WTC11 (cell line): Measurements from ENCODE around the gene LENEP. TPM values are rescaled to one million over a fixed set of nuclear protein-coding genes. Genes with fewer than 3 reads are reported as not detected.

Experiments used
- ATAC-seq: fragments of 200-7000 bp; cut with Tn5 transposase; 2 replicates; pipeline ENCODE4 v1.10.0; 2021; ENCODE audit warnings: mild to moderate bottlenecking, moderate library complexity
- CTCF ChIA-PET: fragments of 300-600 bp; sonication (Branson Sonifier 250); formaldehyde crosslinking; loops from one replicate; lab custom pipeline; 2021; ENCODE audit warnings: antibody characterized with exemption; lab: Charles Lee
- POLR2A ChIA-PET: fragments of 350-600 bp; sonication (Branson Sonifier 250); formaldehyde crosslinking; loops from one replicate; lab custom pipeline; 2021; ENCODE audit warnings: antibody characterized with exemption; lab: Charles Lee
- DNase-seq: peaks from one replicate; pipeline ENCODE4 v3.0.0; 2021; ENCODE audit warnings: low spot score
- H3K27ac Mint-ChIP-seq: 2 replicates; pipeline ENCODE4 v1.8.0; 2021; ENCODE audit warnings: mixed read lengths
- H3K27me3 Mint-ChIP-seq: 2 replicates; pipeline ENCODE4 v1.8.0; 2021; ENCODE audit warnings: low read depth, mild to moderate bottlenecking, moderate library complexity, mixed read lengths
- H3K36me3 Mint-ChIP-seq: 2 replicates; pipeline ENCODE4 v1.8.0; 2021; ENCODE audit warnings: mixed read lengths
- H3K4me1 Mint-ChIP-seq: 2 replicates; pipeline ENCODE4 v1.8.0; 2022; ENCODE audit warnings: mixed read lengths
- H3K4me3 Mint-ChIP-seq: 2 replicates; pipeline ENCODE4 v1.8.0; 2021; ENCODE audit warnings: mild to moderate bottlenecking, moderate library complexity, mixed read lengths
- H3K9me3 Mint-ChIP-seq: 2 replicates; pipeline ENCODE4 v1.8.0; 2021; ENCODE audit warnings: mixed read lengths
- CREB1 ChIP-seq: sonication (generic); formaldehyde crosslinking; IDR thresholded peaks from 2 replicates; pipeline ENCODE4 v1.8.0; 2023; ENCODE audit warnings: mild to moderate bottlenecking, missing genetic modification reagents
- EMX1 ChIP-seq: fragments of 250-450 bp; sonication (Bioruptor Pico); IDR thresholded peaks from 2 replicates; pipeline ENCODE4 v1.8.0; 2021; ENCODE audit warnings: mild to moderate bottlenecking
- FOXK1 ChIP-seq: sonication (generic); formaldehyde crosslinking; IDR thresholded peaks from 2 replicates; pipeline ENCODE4 v1.8.0; 2022; ENCODE audit warnings: mild to moderate bottlenecking, moderate library complexity, missing genetic modification reagents
- FOXP1 ChIP-seq: sonication (generic); formaldehyde crosslinking; IDR thresholded peaks from 2 replicates; pipeline ENCODE4 v1.8.0; 2022; ENCODE audit warnings: missing genetic modification reagents, mild to moderate bottlenecking, moderate library complexity, borderline replicate concordance
- GABPB1 ChIP-seq: sonication (generic); formaldehyde crosslinking; IDR thresholded peaks from 2 replicates; pipeline ENCODE4 v1.8.1; 2023; ENCODE audit warnings: mild to moderate bottlenecking, missing genetic modification reagents
- TCF7 ChIP-seq: sonication (generic); formaldehyde crosslinking; IDR thresholded peaks from 2 replicates; pipeline ENCODE4 v1.8.0; 2022; ENCODE audit warnings: mild to moderate bottlenecking, low read depth, missing genetic modification reagents, moderate library complexity
- ZNF219 ChIP-seq: sonication (generic); formaldehyde crosslinking; IDR thresholded peaks from 2 replicates; pipeline ENCODE4 v1.8.0; 2023; ENCODE audit warnings: missing genetic modification reagents, mild to moderate bottlenecking, borderline replicate concordance
- ZNF423 ChIP-seq: fragments of 250-450 bp; sonication (Bioruptor Pico); IDR thresholded peaks from 2 replicates; pipeline ENCODE4 v2.1.2; 2022; ENCODE audit warnings: mild to moderate bottlenecking, moderate library complexity
- total RNA-seq: library from RNA; stranded (reverse); gene quantifications from 3 replicates; pipeline ENCODE4 v1.2.3, GENCODE V29; 2021
- TF ChIP-seq, protein P1 (sequence below): sonication (generic); formaldehyde crosslinking; IDR thresholded peaks from 2 replicates; pipeline ENCODE4 v1.8.0; 2022; ENCODE audit warnings: missing genetic modification reagents
- TF ChIP-seq, protein P2 (sequence below): fragments of 250-450 bp; sonication (Bioruptor Pico); IDR thresholded peaks from 2 replicates; pipeline ENCODE4 v1.9.0; 2021; ENCODE audit warnings: mild to moderate bottlenecking
- TF ChIP-seq, protein P3 (sequence below): sonication (generic); formaldehyde crosslinking; IDR thresholded peaks from 2 replicates; pipeline ENCODE4 v1.8.0; 2022; ENCODE audit warnings: mild to moderate bottlenecking, missing genetic modification reagents
- TF ChIP-seq, protein P4 (sequence below): sonication (generic); formaldehyde crosslinking; conservative IDR thresholded peaks from 2 replicates; pipeline ENCODE4 v1.8.1; 2022; ENCODE audit warnings: mild to moderate bottlenecking, missing genetic modification reagents
- TF ChIP-seq, protein P5 (sequence below): sonication (generic); formaldehyde crosslinking; IDR thresholded peaks from 2 replicates; pipeline ENCODE4 v1.8.1; 2022; ENCODE audit warnings: mild to moderate bottlenecking, missing genetic modification reagents, moderate library complexity, borderline replicate concordance

LENEP gene
- total RNA-seq, 1 experiment from 2014 or later: 1.2 TPM

DNA sequence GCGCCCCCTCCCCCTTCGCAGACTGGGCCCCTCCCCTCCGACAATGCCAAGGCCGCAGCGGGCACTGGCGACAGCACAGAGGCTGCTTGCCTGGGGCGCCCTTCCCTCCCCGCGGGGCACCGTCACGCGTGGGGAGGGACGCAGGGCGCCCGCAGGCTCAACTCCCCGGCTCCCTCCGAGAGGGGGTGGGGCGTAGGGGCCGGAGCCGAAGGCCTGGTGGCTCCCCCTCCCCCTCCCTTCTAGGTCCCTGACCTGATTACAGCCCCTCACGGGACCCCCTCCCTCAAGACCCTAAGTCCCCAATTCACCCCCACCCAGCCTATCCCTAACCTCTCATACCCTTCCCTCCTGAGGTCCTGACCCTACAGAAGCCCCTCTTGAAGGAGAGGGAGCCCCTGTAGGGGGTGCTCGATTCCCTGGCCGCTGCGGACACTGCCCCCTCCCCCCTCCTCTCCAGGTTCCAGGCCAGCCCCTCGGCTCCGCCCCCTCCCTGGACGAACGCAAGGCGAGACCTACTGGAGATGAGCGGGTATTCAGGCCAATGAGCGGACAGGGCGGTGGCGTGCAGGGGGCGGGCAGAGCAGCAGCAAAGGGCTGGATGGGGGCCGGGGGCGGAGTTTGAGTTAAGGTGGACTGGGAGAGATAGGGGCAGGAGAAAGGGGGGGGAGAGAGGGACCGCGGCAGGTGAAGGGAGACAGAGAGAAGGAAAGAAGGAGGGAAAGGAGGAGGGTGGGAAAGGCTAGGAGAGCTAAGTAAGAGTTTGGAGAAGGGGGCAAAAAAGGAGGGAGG lies 8.5 kb downstream of the LENEP start (continued):
- TF ChIP-seq, protein P1, sequence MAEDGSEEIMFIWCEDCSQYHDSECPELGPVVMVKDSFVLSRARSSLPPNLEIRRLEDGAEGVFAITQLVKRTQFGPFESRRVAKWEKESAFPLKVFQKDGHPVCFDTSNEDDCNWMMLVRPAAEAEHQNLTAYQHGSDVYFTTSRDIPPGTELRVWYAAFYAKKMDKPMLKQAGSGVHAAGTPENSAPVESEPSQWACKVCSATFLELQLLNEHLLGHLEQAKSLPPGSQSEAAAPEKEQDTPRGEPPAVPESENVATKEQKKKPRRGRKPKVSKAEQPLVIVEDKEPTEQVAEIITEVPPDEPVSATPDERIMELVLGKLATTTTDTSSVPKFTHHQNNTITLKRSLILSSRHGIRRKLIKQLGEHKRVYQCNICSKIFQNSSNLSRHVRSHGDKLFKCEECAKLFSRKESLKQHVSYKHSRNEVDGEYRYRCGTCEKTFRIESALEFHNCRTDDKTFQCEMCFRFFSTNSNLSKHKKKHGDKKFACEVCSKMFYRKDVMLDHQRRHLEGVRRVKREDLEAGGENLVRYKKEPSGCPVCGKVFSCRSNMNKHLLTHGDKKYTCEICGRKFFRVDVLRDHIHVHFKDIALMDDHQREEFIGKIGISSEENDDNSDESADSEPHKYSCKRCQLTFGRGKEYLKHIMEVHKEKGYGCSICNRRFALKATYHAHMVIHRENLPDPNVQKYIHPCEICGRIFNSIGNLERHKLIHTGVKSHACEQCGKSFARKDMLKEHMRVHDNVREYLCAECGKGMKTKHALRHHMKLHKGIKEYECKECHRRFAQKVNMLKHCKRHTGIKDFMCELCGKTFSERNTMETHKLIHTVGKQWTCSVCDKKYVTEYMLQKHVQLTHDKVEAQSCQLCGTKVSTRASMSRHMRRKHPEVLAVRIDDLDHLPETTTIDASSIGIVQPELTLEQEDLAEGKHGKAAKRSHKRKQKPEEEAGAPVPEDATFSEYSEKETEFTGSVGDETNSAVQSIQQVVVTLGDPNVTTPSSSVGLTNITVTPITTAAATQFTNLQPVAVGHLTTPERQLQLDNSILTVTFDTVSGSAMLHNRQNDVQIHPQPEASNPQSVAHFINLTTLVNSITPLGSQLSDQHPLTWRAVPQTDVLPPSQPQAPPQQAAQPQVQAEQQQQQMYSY (CRISPR knock-in tag): peak; percentile 64
- TF ChIP-seq, protein P2, sequence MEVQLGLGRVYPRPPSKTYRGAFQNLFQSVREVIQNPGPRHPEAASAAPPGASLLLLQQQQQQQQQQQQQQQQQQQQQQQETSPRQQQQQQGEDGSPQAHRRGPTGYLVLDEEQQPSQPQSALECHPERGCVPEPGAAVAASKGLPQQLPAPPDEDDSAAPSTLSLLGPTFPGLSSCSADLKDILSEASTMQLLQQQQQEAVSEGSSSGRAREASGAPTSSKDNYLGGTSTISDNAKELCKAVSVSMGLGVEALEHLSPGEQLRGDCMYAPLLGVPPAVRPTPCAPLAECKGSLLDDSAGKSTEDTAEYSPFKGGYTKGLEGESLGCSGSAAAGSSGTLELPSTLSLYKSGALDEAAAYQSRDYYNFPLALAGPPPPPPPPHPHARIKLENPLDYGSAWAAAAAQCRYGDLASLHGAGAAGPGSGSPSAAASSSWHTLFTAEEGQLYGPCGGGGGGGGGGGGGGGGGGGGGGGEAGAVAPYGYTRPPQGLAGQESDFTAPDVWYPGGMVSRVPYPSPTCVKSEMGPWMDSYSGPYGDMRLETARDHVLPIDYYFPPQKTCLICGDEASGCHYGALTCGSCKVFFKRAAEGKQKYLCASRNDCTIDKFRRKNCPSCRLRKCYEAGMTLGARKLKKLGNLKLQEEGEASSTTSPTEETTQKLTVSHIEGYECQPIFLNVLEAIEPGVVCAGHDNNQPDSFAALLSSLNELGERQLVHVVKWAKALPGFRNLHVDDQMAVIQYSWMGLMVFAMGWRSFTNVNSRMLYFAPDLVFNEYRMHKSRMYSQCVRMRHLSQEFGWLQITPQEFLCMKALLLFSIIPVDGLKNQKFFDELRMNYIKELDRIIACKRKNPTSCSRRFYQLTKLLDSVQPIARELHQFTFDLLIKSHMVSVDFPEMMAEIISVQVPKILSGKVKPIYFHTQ (CRISPR knock-in tag): no peak

DNA sequence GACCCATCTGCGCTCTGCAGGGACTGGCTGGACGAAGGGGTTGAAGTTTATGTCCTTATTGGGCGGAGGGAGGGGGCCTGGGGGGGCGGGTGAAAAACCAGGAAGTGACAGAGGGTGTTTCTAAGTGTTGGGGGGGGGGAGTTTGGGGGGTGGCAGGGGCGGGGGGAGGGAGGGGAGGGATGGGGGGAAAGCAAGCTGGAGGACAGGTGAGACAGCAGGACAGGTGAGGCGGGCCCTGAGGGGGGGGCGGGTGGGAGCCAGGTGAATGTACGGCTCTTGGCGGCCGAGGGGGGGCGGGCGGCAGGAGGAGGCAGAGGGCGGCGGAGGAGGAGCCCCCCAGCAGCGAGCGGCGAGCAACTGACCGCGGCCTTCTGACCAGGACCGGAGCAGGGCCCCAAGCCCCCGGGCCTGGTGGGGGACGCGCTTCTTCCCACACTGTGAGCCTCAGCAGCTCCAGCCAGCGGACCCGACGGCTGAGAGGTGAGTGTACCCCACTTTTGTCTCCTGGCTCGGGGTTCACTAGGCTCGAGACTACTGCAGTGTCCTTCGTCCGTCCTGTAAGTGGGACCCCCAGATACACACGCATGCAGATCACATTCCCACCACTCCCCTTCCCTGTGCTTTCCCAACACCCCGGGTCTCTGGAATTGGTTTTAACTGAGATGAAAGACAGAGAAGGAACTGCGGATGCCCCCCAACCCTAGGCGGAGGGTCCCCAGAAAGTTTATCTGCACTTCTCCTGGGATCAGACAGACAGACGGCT lies 9.3 kb downstream of the LENEP start, which contains the start of gene ZBTB7B:
Gene ZBTB7B, plus strand, starts transcription at position 339 of the 763 bp plus-strand sequence. CDS start 11,859 bp downstream, outside the sequence.
- peak within 1 kb of the TSS; percentile 92 for H3K4me3 Mint-ChIP-seq
- TF ChIP-seq ZNF423: no peak
- TF ChIP-seq FOXK1: 0 out of 2 replicates have a peak, but pooled peaks have one; percentile 32
- no peak for TF ChIP-seq ZNF219
- TF ChIP-seq CREB1 (CRISPR knock-in tag): no peak
- TF ChIP-seq, protein P3, sequence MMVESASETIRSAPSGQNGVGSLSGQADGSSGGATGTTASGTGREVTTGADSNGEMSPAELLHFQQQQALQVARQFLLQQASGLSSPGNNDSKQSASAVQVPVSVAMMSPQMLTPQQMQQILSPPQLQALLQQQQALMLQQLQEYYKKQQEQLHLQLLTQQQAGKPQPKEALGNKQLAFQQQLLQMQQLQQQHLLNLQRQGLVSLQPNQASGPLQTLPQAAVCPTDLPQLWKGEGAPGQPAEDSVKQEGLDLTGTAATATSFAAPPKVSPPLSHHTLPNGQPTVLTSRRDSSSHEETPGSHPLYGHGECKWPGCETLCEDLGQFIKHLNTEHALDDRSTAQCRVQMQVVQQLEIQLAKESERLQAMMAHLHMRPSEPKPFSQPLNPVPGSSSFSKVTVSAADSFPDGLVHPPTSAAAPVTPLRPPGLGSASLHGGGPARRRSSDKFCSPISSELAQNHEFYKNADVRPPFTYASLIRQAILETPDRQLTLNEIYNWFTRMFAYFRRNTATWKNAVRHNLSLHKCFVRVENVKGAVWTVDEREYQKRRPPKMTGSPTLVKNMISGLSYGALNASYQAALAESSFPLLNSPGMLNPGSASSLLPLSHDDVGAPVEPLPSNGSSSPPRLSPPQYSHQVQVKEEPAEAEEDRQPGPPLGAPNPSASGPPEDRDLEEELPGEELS: 0 out of 2 replicates have a peak, but pooled peaks have one; percentile 34
- TF ChIP-seq, protein P1 (CRISPR knock-in tag): 0 out of 2 replicates have a peak, but pooled peaks have one; percentile 11
- TF ChIP-seq FOXP1 (CRISPR knock-in tag): no peak
- no peak for TF ChIP-seq TCF7 (CRISPR knock-in tag)
- TF ChIP-seq GABPB1: no peak
- no peak for TF ChIP-seq EMX1 (CRISPR knock-in tag)
- TF ChIP-seq, protein P4, sequence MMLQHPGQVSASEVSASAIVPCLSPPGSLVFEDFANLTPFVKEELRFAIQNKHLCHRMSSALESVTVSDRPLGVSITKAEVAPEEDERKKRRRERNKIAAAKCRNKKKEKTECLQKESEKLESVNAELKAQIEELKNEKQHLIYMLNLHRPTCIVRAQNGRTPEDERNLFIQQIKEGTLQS (CRISPR knock-in tag): no peak
- TF ChIP-seq, protein P5, sequence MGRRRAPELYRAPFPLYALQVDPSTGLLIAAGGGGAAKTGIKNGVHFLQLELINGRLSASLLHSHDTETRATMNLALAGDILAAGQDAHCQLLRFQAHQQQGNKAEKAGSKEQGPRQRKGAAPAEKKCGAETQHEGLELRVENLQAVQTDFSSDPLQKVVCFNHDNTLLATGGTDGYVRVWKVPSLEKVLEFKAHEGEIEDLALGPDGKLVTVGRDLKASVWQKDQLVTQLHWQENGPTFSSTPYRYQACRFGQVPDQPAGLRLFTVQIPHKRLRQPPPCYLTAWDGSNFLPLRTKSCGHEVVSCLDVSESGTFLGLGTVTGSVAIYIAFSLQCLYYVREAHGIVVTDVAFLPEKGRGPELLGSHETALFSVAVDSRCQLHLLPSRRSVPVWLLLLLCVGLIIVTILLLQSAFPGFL: no peak
- no peaks in the 10 kb centered on the region for H3K36me3 Mint-ChIP-seq
- peak within 1 kb of the TSS; percentile 78 for H3K27ac Mint-ChIP-seq
- no peaks in the 10 kb centered on the region; the same call in 1 of the 2 replicates for H3K27me3 Mint-ChIP-seq
- peak; percentile 42 for DNase-seq
- ChIA-PET POLR2A (interaction anchor here (4.2 to 13.0 kb wide), 3 partner anchors 14 to 32 kb away, joined by 21 to 176 read pairs (median 28); partner anchors contain the start of genes CKS1B, FLAD1 and SHC1), CTCF (interaction anchor here (0.7 to 10.3 kb wide), 16 partner anchors 10 to 163 kb away, joined by 3 to 176 read pairs (median 6); partner anchors contain the start of genes ADAM15, LENEP, PMVK and SHC1)
- ATAC-seq: no peak
- no peaks in the 10 kb centered on the region for H3K9me3 Mint-ChIP-seq
- peaks cover 39% of the 10 kb centered on the region for H3K4me1 Mint-ChIP-seq
